HG03565 (cell line): ENCODE data around the gene SETBP1.

Source experiments
- ATAC-seq: cut with Tn5 transposase; IDR thresholded peaks from one replicate; pipeline ENCODE4 v1.9.1; 2021; ENCODE audit warnings: mild to moderate bottlenecking, moderate library complexity; ENCODE audit not compliant: unreplicated experiment

The SETBP1 gene

GRCh38 chr18:44758861-44759631 is 78.4 kb downstream of the SETBP1 start:
- peak; percentile 89 for ATAC-seq

GRCh38 chr18:44759925-44760342 is 79.2 kb downstream of the SETBP1 start:
- peak; percentile 34 for ATAC-seq

- ATAC-seq: no peak
Measured at GRCh38 chr18:44761812-44762211, 81.1 kb downstream of the SETBP1 start.

GRCh38 chr18:44763327-44763726 is 82.6 kb downstream of the SETBP1 start:
- no peak for ATAC-seq

- ATAC-seq: no peak
Measured at GRCh38 chr18:44764863-44765262, 84.2 kb downstream of the SETBP1 start.

- no peak for ATAC-seq
Measured at GRCh38 chr18:44765456-44765855, 84.8 kb downstream of the SETBP1 start.

GRCh38 chr18:44766450-44766849 is 85.8 kb downstream of the SETBP1 start:
- ATAC-seq: no peak

GRCh38 chr18:44767807-44768206 is 87.1 kb downstream of the SETBP1 start:
- no peak for ATAC-seq

- no peak for ATAC-seq
Measured at GRCh38 chr18:44770641-44771040, 90.0 kb downstream of the SETBP1 start.

GRCh38 chr18:44771572-44771955 is 90.9 kb downstream of the SETBP1 start:
- no peak for ATAC-seq

GRCh38 chr18:44771956-44772917 is 91.5 kb downstream of the SETBP1 start:
- ATAC-seq: no peak

GRCh38 chr18:44773640-44774155 is 93.0 kb downstream of the SETBP1 start:
- no peak for ATAC-seq

GRCh38 chr18:44774191-44774590 is 93.5 kb downstream of the SETBP1 start:
- no peak for ATAC-seq

GRCh38 chr18:44777457-44778192 is 96.9 kb downstream of the SETBP1 start:
- ATAC-seq: no peak

- ATAC-seq: no peak
Measured at GRCh38 chr18:44778788-44779187, 98.1 kb downstream of the SETBP1 start.

GRCh38 chr18:44779753-44780292 is 99.1 kb downstream of the SETBP1 start:
- ATAC-seq: no peak

- ATAC-seq: no peak
Measured at GRCh38 chr18:44781886-44782285, 101.2 kb downstream of the SETBP1 start.

- ATAC-seq: no peak
Measured at GRCh38 chr18:44782617-44783016, 101.9 kb downstream of the SETBP1 start.

GRCh38 chr18:44783371-44783770 is 102.7 kb downstream of the SETBP1 start:
- ATAC-seq: no peak

- peak; percentile 38 for ATAC-seq
Measured at GRCh38 chr18:44786257-44786656, 105.6 kb downstream of the SETBP1 start.

GRCh38 chr18:44786688-44787087 is 106.0 kb downstream of the SETBP1 start:
- peak; percentile 62 for ATAC-seq
